Body of pancreas (tissue), 4 donors: Measurements from ENCODE around the gene CAPN14.

Experiments
- POLR2A ChIP-seq, 3 donors: fragments of 450-650 bp; IDR thresholded peaks; one replicate each; pipeline ENCODE4 v1.6.1; 2016; ENCODE audit warnings: antibody characterized with exemption in 3 of 3, mild to moderate bottlenecking in 2 of 3
- TF ChIP-seq, protein P1 (sequence below), 7 experiments: fragments of 450-650 bp in 4 of 7; fragments of 200-600 bp in 3 of 7; sonication (generic) in 3 of 7; IDR thresholded peaks; one replicate each; pipeline ENCODE4 v1.5.1; 2016 to 2019; ENCODE audit warnings: antibody characterized with exemption in 7 of 7

DNA sequence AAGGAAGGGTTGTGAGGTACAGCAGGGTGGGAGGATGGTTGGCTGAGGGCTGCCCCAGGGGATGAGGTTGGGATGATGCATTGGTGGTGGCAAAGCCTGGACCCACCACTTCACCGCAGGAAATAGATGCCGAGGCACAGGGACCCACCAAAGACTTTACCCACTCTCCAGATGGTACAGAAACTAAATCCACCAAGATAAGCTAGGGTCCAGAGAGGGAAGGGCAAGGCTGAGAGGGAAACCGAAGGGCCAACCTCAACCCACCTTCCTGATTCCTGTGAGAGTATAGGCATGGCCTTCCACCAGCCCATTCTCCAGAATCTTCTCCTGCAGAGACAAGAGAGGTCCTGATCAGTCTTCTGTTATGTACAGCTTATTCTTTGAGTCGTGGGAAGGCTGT lies 18.1 kb downstream of the CAPN14 start:
- TF ChIP-seq, protein P1, sequence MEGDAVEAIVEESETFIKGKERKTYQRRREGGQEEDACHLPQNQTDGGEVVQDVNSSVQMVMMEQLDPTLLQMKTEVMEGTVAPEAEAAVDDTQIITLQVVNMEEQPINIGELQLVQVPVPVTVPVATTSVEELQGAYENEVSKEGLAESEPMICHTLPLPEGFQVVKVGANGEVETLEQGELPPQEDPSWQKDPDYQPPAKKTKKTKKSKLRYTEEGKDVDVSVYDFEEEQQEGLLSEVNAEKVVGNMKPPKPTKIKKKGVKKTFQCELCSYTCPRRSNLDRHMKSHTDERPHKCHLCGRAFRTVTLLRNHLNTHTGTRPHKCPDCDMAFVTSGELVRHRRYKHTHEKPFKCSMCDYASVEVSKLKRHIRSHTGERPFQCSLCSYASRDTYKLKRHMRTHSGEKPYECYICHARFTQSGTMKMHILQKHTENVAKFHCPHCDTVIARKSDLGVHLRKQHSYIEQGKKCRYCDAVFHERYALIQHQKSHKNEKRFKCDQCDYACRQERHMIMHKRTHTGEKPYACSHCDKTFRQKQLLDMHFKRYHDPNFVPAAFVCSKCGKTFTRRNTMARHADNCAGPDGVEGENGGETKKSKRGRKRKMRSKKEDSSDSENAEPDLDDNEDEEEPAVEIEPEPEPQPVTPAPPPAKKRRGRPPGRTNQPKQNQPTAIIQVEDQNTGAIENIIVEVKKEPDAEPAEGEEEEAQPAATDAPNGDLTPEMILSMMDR (IDR thresholded peaks at IDR 0.05): no peak
- no peak for TF ChIP-seq POLR2A (IDR thresholded peaks at IDR 0.05)
